GM18505 (cell line): Measurements from ENCODE around the gene ERC1.
"Not testable (repeated sequence)": the region's sequence is repeated elsewhere in the genome, so short reads cannot be mapped to it uniquely, and the experiment has no call there.

Source experiments
- ATAC-seq: cut with Tn5 transposase; IDR thresholded peaks from one replicate; pipeline ENCODE4 v1.9.1; 2021; ENCODE audit not compliant: unreplicated experiment
- POLR2A ChIP-seq: IDR thresholded peaks from 4 replicates; pipeline ENCODE4 v1.6.1; 2011; ENCODE audit warnings: borderline replicate concordance; ENCODE audit not compliant: insufficient read depth, insufficient read length; ENCODE audit errors: extremely low read depth

ERC1 gene

GRCh38 chr12:1020389-1020788 lies 29.4 kb downstream of the ERC1 start:
- ATAC-seq: no peak
- TF ChIP-seq POLR2A: no peak

GRCh38 chr12:1022032-1022970 lies 31.3 kb downstream of the ERC1 start:
- ATAC-seq: no peak
- TF ChIP-seq POLR2A: no peak

GRCh38 chr12:1030779-1031178 lies 39.8 kb downstream of the ERC1 start:
- no peak for TF ChIP-seq POLR2A
- no peak for ATAC-seq

GRCh38 chr12:1034243-1034642 lies 43.2 kb downstream of the ERC1 start:
- no peak for TF ChIP-seq POLR2A
- ATAC-seq: no peak

- no peak for ATAC-seq
- no peak for TF ChIP-seq POLR2A
Observed at GRCh38 chr12:1034751-1035457, 43.9 kb downstream of the ERC1 start.

- no peak for TF ChIP-seq POLR2A
- no peak for ATAC-seq
Observed at GRCh38 chr12:1041478-1041877, 50.5 kb downstream of the ERC1 start.

- no peak for TF ChIP-seq POLR2A
- ATAC-seq: no peak
Observed at GRCh38 chr12:1044199-1044598, 53.2 kb downstream of the ERC1 start.

- no peak for TF ChIP-seq POLR2A
- ATAC-seq: no peak
Observed at GRCh38 chr12:1044696-1045095, 53.7 kb downstream of the ERC1 start.

- no peak for ATAC-seq
- TF ChIP-seq POLR2A: no peak
Observed at GRCh38 chr12:1046727-1047126, 55.7 kb downstream of the ERC1 start.

GRCh38 chr12:1047898-1048660 lies 57.1 kb downstream of the ERC1 start:
- no peak for TF ChIP-seq POLR2A
- ATAC-seq: no peak

- no peak for ATAC-seq
- TF ChIP-seq POLR2A: no peak
Observed at GRCh38 chr12:1050059-1050707, 59.2 kb downstream of the ERC1 start.

- ATAC-seq: not testable (repeated sequence)
Observed at GRCh38 chr12:1051672-1052071, 60.6 kb downstream of the ERC1 start.

- ATAC-seq: no peak
- no peak for TF ChIP-seq POLR2A
Observed at GRCh38 chr12:1053690-1054089, 62.7 kb downstream of the ERC1 start.

GRCh38 chr12:1054117-1054870 lies 63.3 kb downstream of the ERC1 start:
- ATAC-seq: no peak
- no peak for TF ChIP-seq POLR2A
